NB4 (cell line): ENCODE data around the gene SLC7A4.

Source experiments
- CTCF ChIP-seq: IDR thresholded peaks from one replicate; pipeline ENCODE4 v1.5.1; 2012; ENCODE audit warnings: low read depth, low read length
- MYC ChIP-seq: IDR thresholded peaks from 2 replicates; pipeline ENCODE4 v1.6.1; 2011; ENCODE audit warnings: low read depth, low read length
- POLR2A ChIP-seq: IDR thresholded peaks from 2 replicates; pipeline ENCODE4 v1.6.1; 2011; ENCODE audit warnings: mild to moderate bottlenecking; ENCODE audit not compliant: insufficient read length; ENCODE audit errors: extremely low read depth

DNA sequence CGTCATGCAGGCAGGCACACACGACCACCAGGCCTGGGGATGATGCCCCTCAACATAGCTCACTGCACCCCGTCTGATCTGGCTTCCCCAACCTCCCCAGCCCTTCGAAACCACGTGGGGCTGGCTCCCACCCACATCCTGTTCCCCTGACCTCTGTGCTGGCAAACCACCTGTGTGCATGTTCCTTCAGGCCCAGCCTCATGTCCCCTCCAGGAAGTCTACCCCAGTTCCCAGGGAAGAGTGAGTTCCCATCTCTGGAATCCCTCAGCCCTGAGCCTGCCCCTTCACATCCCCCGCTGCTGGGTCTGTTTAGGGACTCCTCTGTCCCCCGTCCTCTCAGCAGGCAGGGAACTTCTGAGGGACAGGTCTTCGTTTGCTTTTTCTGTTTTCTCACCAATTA, 7.1 kb downstream of the SLC7A4 start:
- TF ChIP-seq MYC (no peak), CTCF (no peak), POLR2A (no peak)
